KMS-11 (cell line): ENCODE results near the gene NKAIN2.

Experiments
- H2AFZ ChIP-seq: fragments of 200-600 bp; sonication (generic); 2 replicates; pipeline ENCODE4 v1.6.1; 2016; ENCODE audit warnings: antibody characterized with exemption, mixed run types, low read depth
- H3K27ac ChIP-seq: fragments of 200-600 bp; sonication (generic); 2 replicates; pipeline ENCODE4 v1.6.1; 2016; ENCODE audit warnings: mild to moderate bottlenecking, mixed run types
- H3K27me3 ChIP-seq: fragments of 200-600 bp; sonication (generic); 2 replicates; pipeline ENCODE4 v1.6.1; 2017; ENCODE audit warnings: mild to moderate bottlenecking, low read depth, mixed run types, moderate library complexity; ENCODE audit not compliant: insufficient read depth
- H3K36me3 ChIP-seq: fragments of 200-600 bp; sonication (generic); 2 replicates; pipeline ENCODE4 v1.6.1; 2017; ENCODE audit warnings: mild to moderate bottlenecking, mixed run types; ENCODE audit not compliant: insufficient read depth
- H3K4me1 ChIP-seq: fragments of 200-600 bp; sonication (generic); 2 replicates; pipeline ENCODE4 v1.6.1; 2016; ENCODE audit warnings: mild to moderate bottlenecking, low read depth, mixed run types; ENCODE audit not compliant: poor library complexity, severe bottlenecking
- H3K4me2 ChIP-seq: fragments of 200-600 bp; sonication (generic); 2 replicates; pipeline ENCODE4 v1.7.0; 2016; ENCODE audit warnings: mild to moderate bottlenecking, mixed run types
- H3K4me3 ChIP-seq: fragments of 200-600 bp; sonication (generic); IDR thresholded peaks from 2 replicates; pipeline ENCODE4 v1.6.1; 2017; ENCODE audit warnings: low read depth, low read length, mixed read lengths; ENCODE audit not compliant: insufficient read depth
- H3K79me2 ChIP-seq: fragments of 200-600 bp; sonication (generic); 2 replicates; pipeline ENCODE4 v1.6.1; 2016; ENCODE audit warnings: low read depth, mixed run types; ENCODE audit not compliant: insufficient read depth
- H3K9ac ChIP-seq: fragments of 200-600 bp; sonication (generic); 2 replicates; pipeline ENCODE4 v1.6.1; 2016; ENCODE audit warnings: mild to moderate bottlenecking, mixed run types
- H4K20me1 ChIP-seq: fragments of 200-600 bp; sonication (generic); 2 replicates; pipeline ENCODE4 v1.6.1; 2016; ENCODE audit warnings: mild to moderate bottlenecking, mixed run types; ENCODE audit not compliant: insufficient read depth
- TF ChIP-seq, protein P1 (sequence below): fragments of 200-600 bp; sonication (generic); conservative IDR thresholded peaks from 2 replicates; pipeline ENCODE4 v1.6.1; 2017; ENCODE audit warnings: low read depth, mild to moderate bottlenecking, antibody characterized with exemption, low read length, moderate library complexity, mixed read lengths

Gene NKAIN2

DNA sequence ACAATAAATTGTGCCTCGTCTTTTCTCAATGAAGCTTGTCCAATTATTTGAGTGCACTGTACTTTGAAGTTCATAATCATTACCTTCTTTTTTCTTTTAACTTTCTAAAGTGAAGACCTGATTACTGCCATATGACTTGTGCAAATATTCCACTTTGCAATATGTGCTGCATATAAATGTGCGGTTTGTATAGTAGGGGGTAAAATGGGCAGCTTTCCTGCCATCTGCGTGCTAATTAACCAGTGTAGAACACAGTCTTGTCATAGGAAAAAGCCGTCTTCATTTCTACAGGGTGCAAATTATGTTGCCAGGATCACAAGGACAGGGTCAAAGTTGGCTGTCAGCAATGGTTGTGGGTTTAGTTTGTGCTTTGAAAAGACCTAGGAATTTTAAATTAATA is 397.0 kb downstream of the NKAIN2 start:
- no peak overlapping the region for H3K27ac ChIP-seq
- H3K36me3 ChIP-seq = no peaks in the 10 kb centered on the region
- H4K20me1 ChIP-seq = no peaks in the 10 kb centered on the region
- TF ChIP-seq, protein P1, sequence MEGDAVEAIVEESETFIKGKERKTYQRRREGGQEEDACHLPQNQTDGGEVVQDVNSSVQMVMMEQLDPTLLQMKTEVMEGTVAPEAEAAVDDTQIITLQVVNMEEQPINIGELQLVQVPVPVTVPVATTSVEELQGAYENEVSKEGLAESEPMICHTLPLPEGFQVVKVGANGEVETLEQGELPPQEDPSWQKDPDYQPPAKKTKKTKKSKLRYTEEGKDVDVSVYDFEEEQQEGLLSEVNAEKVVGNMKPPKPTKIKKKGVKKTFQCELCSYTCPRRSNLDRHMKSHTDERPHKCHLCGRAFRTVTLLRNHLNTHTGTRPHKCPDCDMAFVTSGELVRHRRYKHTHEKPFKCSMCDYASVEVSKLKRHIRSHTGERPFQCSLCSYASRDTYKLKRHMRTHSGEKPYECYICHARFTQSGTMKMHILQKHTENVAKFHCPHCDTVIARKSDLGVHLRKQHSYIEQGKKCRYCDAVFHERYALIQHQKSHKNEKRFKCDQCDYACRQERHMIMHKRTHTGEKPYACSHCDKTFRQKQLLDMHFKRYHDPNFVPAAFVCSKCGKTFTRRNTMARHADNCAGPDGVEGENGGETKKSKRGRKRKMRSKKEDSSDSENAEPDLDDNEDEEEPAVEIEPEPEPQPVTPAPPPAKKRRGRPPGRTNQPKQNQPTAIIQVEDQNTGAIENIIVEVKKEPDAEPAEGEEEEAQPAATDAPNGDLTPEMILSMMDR = no peak
- no peaks in the 10 kb centered on the region for H3K4me1 ChIP-seq
- H3K4me2 ChIP-seq = no peak overlapping the region
- no peak overlapping the region for H2AFZ ChIP-seq
- H3K79me2 ChIP-seq = no peaks in the 10 kb centered on the region
- no peak overlapping the region for H3K9ac ChIP-seq
- H3K27me3 ChIP-seq = no peaks in the 10 kb centered on the region
- no peak overlapping the region for H3K4me3 ChIP-seq

DNA sequence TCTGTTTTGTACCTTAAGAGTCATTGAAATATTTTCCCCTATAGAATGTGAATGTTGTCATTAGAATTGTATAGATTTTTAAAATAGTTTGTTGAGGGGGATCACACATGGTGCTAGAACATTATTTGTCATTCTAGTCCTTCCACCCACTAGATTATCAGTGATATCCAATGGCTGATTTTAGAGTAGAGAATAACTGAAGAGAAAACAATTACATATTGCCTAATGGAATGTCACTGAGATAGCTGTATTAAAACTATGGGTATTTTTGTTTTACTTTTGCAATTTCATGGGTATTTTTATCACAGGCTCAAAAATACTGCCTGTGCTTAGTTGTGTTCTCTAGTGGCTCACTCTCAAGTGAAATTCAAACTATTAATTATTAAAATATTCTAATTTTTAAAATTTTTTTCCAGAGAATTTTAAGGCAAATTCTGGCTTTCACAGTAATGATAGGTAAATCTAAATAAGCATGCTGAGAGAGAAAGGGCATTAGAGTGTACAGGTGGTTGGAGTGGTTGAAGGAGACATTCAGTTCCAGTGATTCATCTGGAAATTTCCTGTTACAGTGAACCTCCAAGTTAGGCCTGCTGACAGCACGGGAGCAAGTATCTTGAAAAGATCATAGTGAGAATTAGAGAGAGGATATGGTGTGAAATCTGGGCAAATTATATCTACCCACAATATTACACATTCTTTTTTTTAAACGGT is 399.6 kb downstream of the NKAIN2 start:
- Histone ChIP-seq H2AFZ (no peak overlapping the region), H3K36me3 (no peaks in the 10 kb centered on the region), H3K79me2 (no peaks in the 10 kb centered on the region), H3K4me3 (no peak overlapping the region), H3K4me2 (no peak overlapping the region), H3K27ac (no peak overlapping the region), H3K4me1 (no peaks in the 10 kb centered on the region), H3K9ac (no peak overlapping the region), H3K27me3 (no peaks in the 10 kb centered on the region), H4K20me1 (no peaks in the 10 kb centered on the region)
- TF ChIP-seq, protein P1 = no peak

DNA sequence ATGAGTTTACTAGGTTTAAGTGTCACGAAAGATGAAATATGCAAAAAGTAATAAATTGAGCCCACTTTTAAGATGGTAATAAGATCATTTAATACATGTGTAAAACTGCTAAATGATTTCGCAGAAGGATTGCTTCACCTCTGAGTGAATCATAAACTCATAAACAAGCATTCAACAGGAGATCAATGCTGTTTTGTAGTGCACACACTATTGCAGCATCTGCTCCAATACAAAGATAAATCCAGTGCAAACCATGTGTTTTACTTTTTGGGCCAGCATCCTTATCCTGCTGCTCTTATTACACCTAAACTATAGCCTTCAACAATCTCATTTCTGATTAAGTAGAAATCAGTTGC is 400.1 kb downstream of the NKAIN2 start:
- TF ChIP-seq, protein P1 = no peak
- Histone ChIP-seq H3K4me1 (no peaks in the 10 kb centered on the region), H3K27ac (no peak overlapping the region), H3K4me2 (no peak overlapping the region), H3K9ac (no peak overlapping the region), H4K20me1 (no peaks in the 10 kb centered on the region), H2AFZ (no peak overlapping the region), H3K79me2 (no peaks in the 10 kb centered on the region), H3K36me3 (no peaks in the 10 kb centered on the region), H3K27me3 (no peaks in the 10 kb centered on the region), H3K4me3 (no peak overlapping the region)

DNA sequence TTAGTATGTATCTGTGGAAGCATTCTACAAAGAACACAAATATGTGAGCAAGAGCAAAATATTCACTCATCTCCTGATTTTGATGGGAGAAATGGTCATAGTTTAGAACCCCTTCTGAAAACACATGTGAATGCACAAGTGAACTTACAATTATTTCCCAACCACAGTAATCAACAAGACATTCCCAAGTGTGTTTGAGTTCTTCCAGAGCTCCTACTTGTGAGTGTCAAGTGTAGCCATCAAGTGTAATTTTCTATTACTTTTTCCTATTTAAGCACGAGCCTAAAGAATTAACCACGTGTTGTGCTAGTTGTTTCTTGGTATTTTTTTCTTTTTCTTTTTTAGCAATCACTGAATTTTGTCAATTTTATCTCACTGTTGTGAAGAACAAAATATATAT is 402.3 kb downstream of the NKAIN2 start:
- TF ChIP-seq, protein P1 = no peak
- Histone ChIP-seq H3K4me2 (no peak overlapping the region), H3K36me3 (no peaks in the 10 kb centered on the region), H4K20me1 (no peaks in the 10 kb centered on the region), H3K9ac (no peak overlapping the region), H3K27ac (no peak overlapping the region), H3K4me1 (no peaks in the 10 kb centered on the region), H3K79me2 (no peaks in the 10 kb centered on the region), H3K4me3 (no peak overlapping the region), H3K27me3 (no peaks in the 10 kb centered on the region), H2AFZ (no peak overlapping the region)
